Measurements from ENCODE around the gene SMIM44. TPM values are rescaled to one million over a fixed set of nuclear protein-coding genes. Genes with fewer than 3 reads are reported as not detected.

SMIM44 gene
- total RNA-seq, 3 donors from 2014 or later, result not detected

GRCh38 chr19:3528539-3529211 is 45.4 kb upstream of the SMIM44 start:
- no peaks in the 10 kb centered on the region for H3K4me1 ChIP-seq
- TF ChIP-seq POLR2A (IDR thresholded peaks at IDR 0.05) (no peak), POLR2AphosphoS5 (IDR thresholded peaks at IDR 0.05) (no peak), CTCF (IDR thresholded peaks at IDR 0.05) (no peak)
- H3K36me3 ChIP-seq, result peaks cover 20% of the 10 kb centered on the region

GRCh38 chr19:3528080-3528479 is 44.8 kb upstream of the SMIM44 start:
- H3K4me1 ChIP-seq, result no peaks in the 10 kb centered on the region
- H3K36me3 ChIP-seq, result peaks cover 15% of the 10 kb centered on the region
- no peak overlapping the region for H3K27ac ChIP-seq
- TF ChIP-seq POLR2A (IDR thresholded peaks at IDR 0.05) (no peak), CTCF (IDR thresholded peaks at IDR 0.05) (no peak), POLR2AphosphoS5 (IDR thresholded peaks at IDR 0.05) (no peak)
- no peak for DNase-seq (ENCODE audit: low spot score in 2 of 2)
- no peaks in the 10 kb centered on the region for H3K27me3 ChIP-seq
- H3K9me3 ChIP-seq, result no peaks in the 10 kb centered on the region
- intact Hi-C loops (cut with DNase I; ENCODE audit: low total_unique reads), result no loop called here
- no peak overlapping the region for H3K4me3 ChIP-seq

More at GRCh38 chr19:3528539-3529211, 45.4 kb upstream of the SMIM44 start:
- Histone ChIP-seq H3K9me3 (no peaks in the 10 kb centered on the region), H3K27ac (no peak overlapping the region), H3K4me3 (no peak overlapping the region), H3K27me3 (no peaks in the 10 kb centered on the region)
- no peak for DNase-seq (ENCODE audit: low spot score in 2 of 2)
- intact Hi-C loops (cut with DNase I; ENCODE audit: low total_unique reads), result no loop called here

- Histone ChIP-seq H3K27me3 (no peaks in the 10 kb centered on the region), H3K4me1 (no peaks in the 10 kb centered on the region), H3K36me3 (peaks cover 9% of the 10 kb centered on the region), H3K27ac (no peak overlapping the region), H3K9me3 (no peaks in the 10 kb centered on the region), H3K4me3 (no peak overlapping the region)
- intact Hi-C loops (cut with DNase I; ENCODE audit: low total_unique reads), result no loop called here
- no peak for TF ChIP-seq POLR2AphosphoS5 (IDR thresholded peaks at IDR 0.05)
- TF ChIP-seq CTCF (IDR thresholded peaks at IDR 0.05), result no peak
- no peak for TF ChIP-seq POLR2A (IDR thresholded peaks at IDR 0.05)
- DNase-seq (ENCODE audit: low spot score in 2 of 2), result no peak
Observed at GRCh38 chr19:3527238-3527910, 44.1 kb upstream of the SMIM44 start.

GRCh38 chr19:3526507-3527237 is 43.4 kb upstream of the SMIM44 start:
- peaks cover 4% of the 10 kb centered on the region for H3K36me3 ChIP-seq
- intact Hi-C loops (cut with DNase I; ENCODE audit: low total_unique reads), result no loop called here

More at GRCh38 chr19:3526507-3527237, 43.4 kb upstream of the SMIM44 start:
- Histone ChIP-seq H3K27me3 (no peaks in the 10 kb centered on the region), H3K9me3 (no peaks in the 10 kb centered on the region), H3K4me1 (no peaks in the 10 kb centered on the region), H3K27ac (no peak overlapping the region), H3K4me3 (no peak overlapping the region)
- TF ChIP-seq CTCF (IDR thresholded peaks at IDR 0.05) (no peak), POLR2A (IDR thresholded peaks at IDR 0.05) (no peak), POLR2AphosphoS5 (IDR thresholded peaks at IDR 0.05) (no peak)
- no peak for DNase-seq (ENCODE audit: low spot score in 2 of 2)
